KMS-11 (cell line): ENCODE measurements around the gene FBXO38.

ENCODE experiments used
- H2AFZ ChIP-seq: fragments of 200-600 bp; sonication (generic); 2 replicates; pipeline ENCODE4 v1.6.1; 2016; ENCODE audit warnings: antibody characterized with exemption, mixed run types, low read depth
- H3K27ac ChIP-seq: fragments of 200-600 bp; sonication (generic); 2 replicates; pipeline ENCODE4 v1.6.1; 2016; ENCODE audit warnings: mild to moderate bottlenecking, mixed run types
- H3K27me3 ChIP-seq: fragments of 200-600 bp; sonication (generic); 2 replicates; pipeline ENCODE4 v1.6.1; 2017; ENCODE audit warnings: mild to moderate bottlenecking, low read depth, mixed run types, moderate library complexity; ENCODE audit not compliant: insufficient read depth
- H3K36me3 ChIP-seq: fragments of 200-600 bp; sonication (generic); 2 replicates; pipeline ENCODE4 v1.6.1; 2017; ENCODE audit warnings: mild to moderate bottlenecking, mixed run types; ENCODE audit not compliant: insufficient read depth
- H3K4me1 ChIP-seq: fragments of 200-600 bp; sonication (generic); 2 replicates; pipeline ENCODE4 v1.6.1; 2016; ENCODE audit warnings: mild to moderate bottlenecking, low read depth, mixed run types; ENCODE audit not compliant: poor library complexity, severe bottlenecking
- H3K4me2 ChIP-seq: fragments of 200-600 bp; sonication (generic); 2 replicates; pipeline ENCODE4 v1.7.0; 2016; ENCODE audit warnings: mild to moderate bottlenecking, mixed run types
- H3K4me3 ChIP-seq: fragments of 200-600 bp; sonication (generic); IDR thresholded peaks from 2 replicates; pipeline ENCODE4 v1.6.1; 2017; ENCODE audit warnings: low read depth, low read length, mixed read lengths; ENCODE audit not compliant: insufficient read depth
- H3K79me2 ChIP-seq: fragments of 200-600 bp; sonication (generic); 2 replicates; pipeline ENCODE4 v1.6.1; 2016; ENCODE audit warnings: low read depth, mixed run types; ENCODE audit not compliant: insufficient read depth
- H3K9ac ChIP-seq: fragments of 200-600 bp; sonication (generic); 2 replicates; pipeline ENCODE4 v1.6.1; 2016; ENCODE audit warnings: mild to moderate bottlenecking, mixed run types
- H4K20me1 ChIP-seq: fragments of 200-600 bp; sonication (generic); 2 replicates; pipeline ENCODE4 v1.6.1; 2016; ENCODE audit warnings: mild to moderate bottlenecking, mixed run types; ENCODE audit not compliant: insufficient read depth
- TF ChIP-seq, protein P1 (sequence below): fragments of 200-600 bp; sonication (generic); conservative IDR thresholded peaks from 2 replicates; pipeline ENCODE4 v1.6.1; 2017; ENCODE audit warnings: low read depth, mild to moderate bottlenecking, antibody characterized with exemption, low read length, moderate library complexity, mixed read lengths

The FBXO38 gene

DNA sequence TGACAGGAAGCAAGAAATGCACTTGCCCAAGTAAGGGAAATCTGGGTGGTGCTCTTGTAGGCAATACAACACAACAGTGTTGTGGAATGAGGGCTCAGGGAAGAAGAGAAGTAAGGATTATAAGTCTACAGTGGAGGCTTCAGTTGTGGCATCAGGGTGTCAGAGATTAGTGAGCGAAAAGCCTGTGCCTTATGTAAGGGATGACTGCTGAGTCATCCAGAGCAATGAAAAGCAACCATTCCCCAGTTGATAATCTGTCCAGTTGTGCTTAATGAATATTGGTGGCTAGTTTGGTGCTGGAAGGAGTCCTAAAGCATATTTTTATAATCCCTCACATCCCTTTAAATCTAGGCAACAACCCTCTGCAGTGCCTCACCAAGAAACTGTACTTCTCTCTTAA is 42.0 kb downstream of the FBXO38 start:
- Histone ChIP-seq H3K27ac (no peak overlapping the region), H3K27me3 (no peaks in the 10 kb centered on the region), H3K4me1 (peaks cover 14% of the 10 kb centered on the region), H3K4me2 (no peak overlapping the region), H3K79me2 (no peaks in the 10 kb centered on the region), H3K4me3 (no peak overlapping the region), H3K36me3 (no peaks in the 10 kb centered on the region; the same call in 1 of the 2 replicates), H2AFZ (no peak overlapping the region), H3K9ac (no peak overlapping the region), H4K20me1 (no peaks in the 10 kb centered on the region)
- TF ChIP-seq, protein P1, sequence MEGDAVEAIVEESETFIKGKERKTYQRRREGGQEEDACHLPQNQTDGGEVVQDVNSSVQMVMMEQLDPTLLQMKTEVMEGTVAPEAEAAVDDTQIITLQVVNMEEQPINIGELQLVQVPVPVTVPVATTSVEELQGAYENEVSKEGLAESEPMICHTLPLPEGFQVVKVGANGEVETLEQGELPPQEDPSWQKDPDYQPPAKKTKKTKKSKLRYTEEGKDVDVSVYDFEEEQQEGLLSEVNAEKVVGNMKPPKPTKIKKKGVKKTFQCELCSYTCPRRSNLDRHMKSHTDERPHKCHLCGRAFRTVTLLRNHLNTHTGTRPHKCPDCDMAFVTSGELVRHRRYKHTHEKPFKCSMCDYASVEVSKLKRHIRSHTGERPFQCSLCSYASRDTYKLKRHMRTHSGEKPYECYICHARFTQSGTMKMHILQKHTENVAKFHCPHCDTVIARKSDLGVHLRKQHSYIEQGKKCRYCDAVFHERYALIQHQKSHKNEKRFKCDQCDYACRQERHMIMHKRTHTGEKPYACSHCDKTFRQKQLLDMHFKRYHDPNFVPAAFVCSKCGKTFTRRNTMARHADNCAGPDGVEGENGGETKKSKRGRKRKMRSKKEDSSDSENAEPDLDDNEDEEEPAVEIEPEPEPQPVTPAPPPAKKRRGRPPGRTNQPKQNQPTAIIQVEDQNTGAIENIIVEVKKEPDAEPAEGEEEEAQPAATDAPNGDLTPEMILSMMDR, result no peak

DNA sequence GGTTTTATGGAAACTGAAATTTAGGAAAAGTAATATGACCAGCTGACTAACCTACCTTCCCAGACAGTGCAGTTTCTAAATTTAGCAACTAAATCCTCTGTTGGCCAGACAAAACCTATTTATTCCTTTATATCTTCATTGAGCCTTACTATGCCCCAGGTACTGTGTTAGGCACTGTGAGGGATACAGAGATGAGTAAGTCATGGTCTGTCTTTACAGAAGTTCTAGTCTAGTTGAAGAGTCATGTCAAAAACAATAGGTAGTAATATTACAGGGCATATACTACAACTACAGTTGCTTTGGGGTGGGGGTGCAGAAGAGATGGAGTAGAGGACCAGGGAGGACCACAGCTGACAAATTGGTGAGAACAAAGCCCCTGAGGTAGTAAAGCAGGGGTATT is 42.8 kb downstream of the FBXO38 start:
- H3K79me2 ChIP-seq, result no peaks in the 10 kb centered on the region
- no peak overlapping the region for H3K27ac ChIP-seq
- H3K4me3 ChIP-seq, result no peak overlapping the region
- TF ChIP-seq, protein P1, result no peak
- H3K36me3 ChIP-seq, result no peaks in the 10 kb centered on the region; the same call in 1 of the 2 replicates
- no peaks in the 10 kb centered on the region for H4K20me1 ChIP-seq
- H2AFZ ChIP-seq, result no peak overlapping the region
- peaks cover 14% of the 10 kb centered on the region for H3K4me1 ChIP-seq
- no peak overlapping the region for H3K4me2 ChIP-seq
- H3K27me3 ChIP-seq, result no peaks in the 10 kb centered on the region
- H3K9ac ChIP-seq, result no peak overlapping the region

DNA sequence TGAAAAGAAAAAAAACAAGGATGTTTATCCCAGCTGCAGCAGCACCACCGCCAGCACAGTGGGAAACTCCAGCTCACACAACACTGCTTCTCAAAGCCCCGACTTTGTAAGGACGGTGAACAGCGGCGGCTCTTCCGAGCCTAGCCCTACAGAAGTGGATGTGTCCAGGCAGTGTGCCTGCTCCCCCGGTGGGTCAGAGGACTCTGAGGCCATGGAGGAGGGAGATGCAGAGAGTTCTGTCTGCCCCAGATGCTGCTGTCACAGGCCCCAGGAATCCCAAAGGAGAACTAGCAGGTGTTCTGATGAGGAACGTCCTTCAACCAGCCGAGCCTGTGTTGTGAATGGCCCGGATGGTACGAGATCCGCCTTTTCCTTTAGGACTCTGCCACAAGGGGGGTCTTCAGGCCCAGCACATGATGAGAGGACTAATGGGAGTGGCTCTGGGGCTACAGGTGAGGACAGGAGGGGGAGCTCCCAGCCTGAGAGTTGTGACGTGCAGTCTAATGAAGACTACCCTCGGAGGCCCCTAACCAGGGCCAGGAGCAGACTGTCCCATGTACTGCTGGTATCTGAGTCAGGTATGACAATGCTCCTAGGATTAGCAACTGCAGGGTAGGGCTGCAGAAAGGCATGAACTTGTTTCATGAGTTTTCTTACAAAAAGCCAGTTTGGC is 43.7 kb downstream of the FBXO38 start:
- no peaks in the 10 kb centered on the region for H3K27me3 ChIP-seq
- peaks cover 14% of the 10 kb centered on the region for H3K4me1 ChIP-seq
- H3K9ac ChIP-seq, result no peak overlapping the region
- TF ChIP-seq, protein P1, result no peak
- no peak overlapping the region for H3K4me3 ChIP-seq
- no peaks in the 10 kb centered on the region for H3K79me2 ChIP-seq
- no peak overlapping the region for H2AFZ ChIP-seq
- no peaks in the 10 kb centered on the region for H4K20me1 ChIP-seq
- no peak overlapping the region for H3K4me2 ChIP-seq
- no peak overlapping the region for H3K27ac ChIP-seq
- H3K36me3 ChIP-seq, result no peaks in the 10 kb centered on the region; the same call in 1 of the 2 replicates

DNA sequence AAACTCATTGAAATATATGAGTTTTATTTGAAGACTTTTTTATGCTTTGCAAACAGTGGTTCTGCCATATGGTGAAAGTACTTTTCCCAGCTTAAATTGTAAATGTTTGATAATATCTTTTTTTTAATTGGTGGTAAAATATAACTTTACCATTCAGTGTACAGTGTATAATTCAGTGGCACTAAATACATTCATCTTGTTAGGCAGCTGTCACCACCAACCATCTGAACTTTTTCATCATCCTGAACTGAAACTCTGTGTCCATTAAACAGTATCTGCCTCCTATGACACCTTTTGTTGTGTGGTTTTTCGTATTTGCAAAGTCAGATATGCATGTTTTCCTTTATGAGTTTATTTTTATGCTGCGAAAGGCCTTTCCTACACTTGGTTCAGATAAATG is 45.1 kb downstream of the FBXO38 start:
- Histone ChIP-seq H3K79me2 (no peaks in the 10 kb centered on the region), H4K20me1 (no peaks in the 10 kb centered on the region), H3K36me3 (no peaks in the 10 kb centered on the region), H3K4me1 (peaks cover 14% of the 10 kb centered on the region), H3K9ac (no peak overlapping the region), H3K27me3 (no peaks in the 10 kb centered on the region), H3K27ac (0 out of 2 replicates have a peak overlapping the region, but pooled peaks have one; percentile 7), H3K4me2 (peak overlapping the region; percentile 19), H2AFZ (no peak overlapping the region), H3K4me3 (no peak overlapping the region)
- TF ChIP-seq, protein P1, result no peak
